ENCODE data around the gene PEPD.

The PEPD gene

DNA sequence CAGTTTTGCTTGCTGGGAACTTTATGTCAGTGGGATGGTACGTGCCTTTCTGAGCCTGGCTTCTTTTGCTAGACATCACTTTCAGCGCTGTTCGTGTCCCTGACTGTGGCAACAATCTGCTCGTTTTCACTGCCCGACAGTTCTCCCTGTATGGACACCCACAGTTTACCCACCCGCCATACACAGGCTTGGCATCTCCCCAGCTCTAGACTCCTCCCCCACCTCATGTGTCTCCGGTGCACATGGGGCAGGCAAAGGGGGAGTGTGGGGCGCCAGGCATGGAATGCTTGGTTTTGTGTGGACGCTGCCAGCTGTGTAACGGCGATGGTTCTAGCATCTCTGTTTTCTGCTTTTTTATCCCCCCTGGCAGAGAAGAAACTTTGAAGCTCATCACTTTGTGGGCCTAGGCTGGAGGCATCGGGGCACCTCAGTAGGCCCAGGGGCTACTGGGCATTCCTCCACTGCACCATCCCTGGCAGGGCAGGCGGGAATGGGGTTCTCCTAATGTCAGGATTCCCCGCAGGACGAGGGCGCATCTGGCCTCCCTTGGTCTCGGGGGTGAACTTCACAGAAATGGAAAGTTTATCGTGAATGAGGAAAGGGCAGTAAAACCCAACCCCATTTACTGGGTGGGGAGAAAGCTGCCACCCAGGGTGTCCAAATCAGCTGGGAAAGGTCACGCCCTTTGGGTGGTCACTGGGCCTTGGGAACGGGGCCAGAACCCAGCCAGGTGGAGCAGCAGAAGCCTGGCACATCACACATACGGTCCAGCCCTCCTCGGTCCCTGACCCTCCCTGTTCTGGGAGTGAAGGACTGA is 87.3 kb downstream of the PEPD start:
- TF ChIP-seq EZH2 (IDR thresholded peaks at IDR 0.05; ENCODE audit: borderline replicate concordance, low read length) = no peak
- TF ChIP-seq, protein P1, sequence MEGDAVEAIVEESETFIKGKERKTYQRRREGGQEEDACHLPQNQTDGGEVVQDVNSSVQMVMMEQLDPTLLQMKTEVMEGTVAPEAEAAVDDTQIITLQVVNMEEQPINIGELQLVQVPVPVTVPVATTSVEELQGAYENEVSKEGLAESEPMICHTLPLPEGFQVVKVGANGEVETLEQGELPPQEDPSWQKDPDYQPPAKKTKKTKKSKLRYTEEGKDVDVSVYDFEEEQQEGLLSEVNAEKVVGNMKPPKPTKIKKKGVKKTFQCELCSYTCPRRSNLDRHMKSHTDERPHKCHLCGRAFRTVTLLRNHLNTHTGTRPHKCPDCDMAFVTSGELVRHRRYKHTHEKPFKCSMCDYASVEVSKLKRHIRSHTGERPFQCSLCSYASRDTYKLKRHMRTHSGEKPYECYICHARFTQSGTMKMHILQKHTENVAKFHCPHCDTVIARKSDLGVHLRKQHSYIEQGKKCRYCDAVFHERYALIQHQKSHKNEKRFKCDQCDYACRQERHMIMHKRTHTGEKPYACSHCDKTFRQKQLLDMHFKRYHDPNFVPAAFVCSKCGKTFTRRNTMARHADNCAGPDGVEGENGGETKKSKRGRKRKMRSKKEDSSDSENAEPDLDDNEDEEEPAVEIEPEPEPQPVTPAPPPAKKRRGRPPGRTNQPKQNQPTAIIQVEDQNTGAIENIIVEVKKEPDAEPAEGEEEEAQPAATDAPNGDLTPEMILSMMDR (IDR thresholded peaks at IDR 0.05; ENCODE audit: low read length) = no peak
- no peaks in the 10 kb centered on the region for H4K20me1 ChIP-seq (ENCODE audit: insufficient read depth, low read length)

DNA sequence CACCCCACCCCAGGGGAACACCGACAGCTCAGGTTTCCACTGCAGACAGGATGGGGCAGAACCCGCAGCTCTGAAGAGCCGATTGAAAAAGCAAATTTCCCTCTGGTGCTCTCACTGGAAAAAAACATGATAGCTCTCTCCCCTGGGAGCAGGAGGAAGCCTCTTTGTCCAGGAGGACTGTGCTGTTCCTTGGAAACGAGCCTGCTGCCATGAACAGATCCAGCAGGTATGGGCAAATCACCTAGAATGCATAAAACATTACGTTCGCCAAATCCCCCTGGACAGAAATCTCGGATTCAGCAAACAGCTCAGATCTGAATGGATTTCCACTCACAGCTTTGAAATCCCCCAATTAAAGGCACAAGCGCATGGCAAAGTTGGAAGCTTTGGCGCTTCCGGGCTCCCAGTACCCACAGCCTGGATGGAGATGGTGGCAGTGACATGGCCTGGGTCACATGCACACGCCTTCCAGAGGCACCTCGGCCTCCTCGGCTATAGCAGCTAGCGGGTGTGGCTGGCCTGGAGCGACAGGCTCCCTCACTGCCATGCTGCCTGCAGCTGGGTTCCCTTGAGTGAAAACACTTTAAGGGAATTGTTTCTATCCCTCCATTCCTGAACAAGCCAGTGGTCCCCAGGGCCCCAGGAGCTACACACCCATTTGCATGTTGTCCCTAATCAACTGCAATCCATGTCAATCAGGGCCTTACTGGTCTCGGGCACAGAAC is 89.0 kb downstream of the PEPD start:
- Histone ChIP-seq H3K9ac (ENCODE audit: low read length) (no peak overlapping the region), H3K9me3 (ENCODE audit: low read length) (no peaks in the 10 kb centered on the region), H3K4me3 (ENCODE audit: low read depth, low read length, poor library complexity, severe bottlenecking) (no peak overlapping the region), H3K79me2 (ENCODE audit: insufficient read depth, low read length) (no peaks in the 10 kb centered on the region), H3K36me3 (ENCODE audit: insufficient read depth, low read length) (no peaks in the 10 kb centered on the region), H3K4me1 (ENCODE audit: insufficient read depth, low read length, severe bottlenecking) (no peaks in the 10 kb centered on the region), H3K27me3 (ENCODE audit: insufficient read depth, low read length) (no peaks in the 10 kb centered on the region), H2AFZ (ENCODE audit: low read length) (no peak overlapping the region), H3K9me2 (ENCODE audit: low read depth, low read length) (no peaks in the 10 kb centered on the region), H3F3A (ENCODE audit: insufficient read depth, low read length) (no peaks in the 10 kb centered on the region), H4K20me1 (ENCODE audit: insufficient read depth, low read length) (no peaks in the 10 kb centered on the region), H3K27ac (ENCODE audit: low read depth, low read length, poor library complexity, severe bottlenecking) (no peak overlapping the region), H3K4me2 (ENCODE audit: low read length) (no peak overlapping the region)
- TF ChIP-seq EZH2 (IDR thresholded peaks at IDR 0.05; ENCODE audit: borderline replicate concordance, low read length) = no peak
- TF ChIP-seq, protein P1 (IDR thresholded peaks at IDR 0.05; ENCODE audit: low read length) = no peak

More for the DNA sequence above, 87.3 kb downstream of the PEPD start:
- H3K27me3 ChIP-seq (ENCODE audit: insufficient read depth, low read length) = no peaks in the 10 kb centered on the region
- no peak overlapping the region for H3K4me3 ChIP-seq (ENCODE audit: low read depth, low read length, poor library complexity, severe bottlenecking)
- H3K27ac ChIP-seq (ENCODE audit: low read depth, low read length, poor library complexity, severe bottlenecking) = no peak overlapping the region
- no peaks in the 10 kb centered on the region for H3F3A ChIP-seq (ENCODE audit: insufficient read depth, low read length)
- H3K36me3 ChIP-seq (ENCODE audit: insufficient read depth, low read length) = no peaks in the 10 kb centered on the region
- H3K79me2 ChIP-seq (ENCODE audit: insufficient read depth, low read length) = no peaks in the 10 kb centered on the region
- H3K9me3 ChIP-seq (ENCODE audit: low read length) = no peaks in the 10 kb centered on the region
- H3K4me1 ChIP-seq (ENCODE audit: insufficient read depth, low read length, severe bottlenecking) = no peaks in the 10 kb centered on the region
- no peak overlapping the region for H2AFZ ChIP-seq (ENCODE audit: low read length)
- no peak overlapping the region for H3K9ac ChIP-seq (ENCODE audit: low read length)
- H3K9me2 ChIP-seq (ENCODE audit: low read depth, low read length) = no peaks in the 10 kb centered on the region
- no peak overlapping the region for H3K4me2 ChIP-seq (ENCODE audit: low read length)

DNA sequence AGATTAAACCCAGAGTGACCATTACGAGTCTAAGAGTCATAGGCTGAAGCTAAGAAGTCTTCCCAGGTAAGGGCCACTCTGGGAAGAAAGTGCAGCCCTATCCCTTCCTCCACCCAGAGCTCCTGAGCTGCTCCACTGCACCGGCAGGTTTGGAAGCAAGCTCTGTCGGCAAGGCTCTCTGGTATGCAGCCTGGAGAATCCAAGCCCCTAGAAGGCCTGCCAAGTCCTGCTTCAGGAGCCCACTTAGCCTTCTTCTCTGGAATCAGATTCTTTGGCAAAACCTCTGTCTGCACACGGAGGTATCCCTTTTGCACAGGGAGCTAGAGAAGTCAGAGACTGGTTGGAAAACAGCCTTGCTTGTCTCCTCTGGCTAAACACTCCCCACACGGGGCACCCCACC is 89.6 kb downstream of the PEPD start:
- H3K27me3 ChIP-seq (ENCODE audit: insufficient read depth, low read length) = no peaks in the 10 kb centered on the region
- H3K27ac ChIP-seq (ENCODE audit: low read depth, low read length, poor library complexity, severe bottlenecking) = no peak overlapping the region
- H3K9ac ChIP-seq (ENCODE audit: low read length) = no peak overlapping the region
- no peaks in the 10 kb centered on the region for H3K36me3 ChIP-seq (ENCODE audit: insufficient read depth, low read length)
- no peak for TF ChIP-seq EZH2 (IDR thresholded peaks at IDR 0.05; ENCODE audit: borderline replicate concordance, low read length)
- TF ChIP-seq, protein P1 (IDR thresholded peaks at IDR 0.05; ENCODE audit: low read length) = no peak
- no peaks in the 10 kb centered on the region for H3K4me1 ChIP-seq (ENCODE audit: insufficient read depth, low read length, severe bottlenecking)
- H3K4me2 ChIP-seq (ENCODE audit: low read length) = no peak overlapping the region
- no peaks in the 10 kb centered on the region for H3K9me3 ChIP-seq (ENCODE audit: low read length)
- H3K79me2 ChIP-seq (ENCODE audit: insufficient read depth, low read length) = no peaks in the 10 kb centered on the region
- H4K20me1 ChIP-seq (ENCODE audit: insufficient read depth, low read length) = no peaks in the 10 kb centered on the region
- no peaks in the 10 kb centered on the region for H3F3A ChIP-seq (ENCODE audit: insufficient read depth, low read length)
- H3K4me3 ChIP-seq (ENCODE audit: low read depth, low read length, poor library complexity, severe bottlenecking) = no peak overlapping the region
- no peak overlapping the region for H2AFZ ChIP-seq (ENCODE audit: low read length)
- no peaks in the 10 kb centered on the region for H3K9me2 ChIP-seq (ENCODE audit: low read depth, low read length)

Measured in OCI-LY1 (cell line).